Stomach (tissue), 4 donors: Measurements from ENCODE around the gene OR11A1.

ENCODE experiments used
- CTCF ChIP-seq, 7 experiments: fragments of 450-650 bp in 4 of 7; fragments of 200-600 bp in 3 of 7; sonication (generic) in 3 of 7; IDR thresholded peaks; one replicate each; pipeline ENCODE4 v1.5.1; 2016 to 2019; ENCODE audit warnings: antibody characterized with exemption in 7 of 7, control low read depth in 2 of 7, mild to moderate bottlenecking in 1 of 7
- EP300 ChIP-seq: sonication (generic); formaldehyde crosslinking; IDR thresholded peaks from one replicate; pipeline ENCODE4 v1.6.1; 2017; ENCODE audit warnings: antibody characterized with exemption
- POLR2A ChIP-seq, 4 donors: fragments of 450-650 bp; IDR thresholded peaks; one replicate each; pipeline ENCODE4 v1.6.1; 2016; ENCODE audit warnings: antibody characterized with exemption in 4 of 4, control low read depth in 2 of 4, mild to moderate bottlenecking in 1 of 4, moderate library complexity in 1 of 4
- POLR2AphosphoS5 ChIP-seq, 3 donors: sonication (generic); formaldehyde crosslinking; IDR thresholded peaks; one replicate each; pipeline ENCODE4 v1.6.1; 2016; ENCODE audit warnings: antibody characterized with exemption in 3 of 3

DNA sequence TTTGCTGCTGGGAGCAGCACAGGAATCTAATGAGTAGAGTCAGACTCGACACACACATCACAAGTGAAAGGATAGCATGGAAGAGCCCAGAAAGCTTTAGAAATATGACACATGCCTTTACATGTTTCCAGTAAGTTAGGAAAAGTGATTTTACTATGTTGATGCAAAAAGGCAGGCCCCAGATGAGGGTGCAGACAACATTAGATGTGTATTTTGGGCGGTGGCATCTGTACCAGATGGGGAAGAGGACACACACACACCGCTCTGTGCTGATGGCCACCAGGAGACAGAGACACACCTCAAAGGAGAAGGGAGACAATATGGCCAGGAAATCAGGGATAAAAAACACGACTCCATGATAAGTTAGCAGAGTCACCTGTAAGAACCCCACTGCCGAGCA is 30.3 kb upstream of the OR11A1 start:
- TF ChIP-seq CTCF (IDR thresholded peaks at IDR 0.05) (no peak), POLR2AphosphoS5 (IDR thresholded peaks at IDR 0.05) (no peak), POLR2A (IDR thresholded peaks at IDR 0.05) (no peak), EP300 (no peak)
